Liver (tissue), 9 donors: ENCODE results near the gene METTL2B. TPM values are rescaled to one million over a fixed set of nuclear protein-coding genes. Genes with fewer than 3 reads are reported as not detected.

Experiments used
- DNase-seq: peaks from one replicate; pipeline ENCODE4 v3.0.0-alpha.2; 2017; ENCODE audit warnings: low spot score
- H3K27ac ChIP-seq, 2 donors: one replicate each; pipeline ENCODE4 v1.7.0; 2013; ENCODE audit warnings: inconsistent platforms in 2 of 2, low read length in 2 of 2, control low read depth in 1 of 2, low read depth in 1 of 2, mild to moderate bottlenecking in 1 of 2
- H3K27me3 ChIP-seq, 4 donors: one replicate each; pipeline versions ENCODE4 v1.6.1 to v1.7.0; 2013; ENCODE audit warnings: low read length in 3 of 4, inconsistent platforms in 1 of 4, mild to moderate bottlenecking in 1 of 4, moderate library complexity in 1 of 4; ENCODE audit not compliant: control insufficient read depth in 4 of 4, insufficient read depth in 4 of 4
- H3K36me3 ChIP-seq, 4 donors: one replicate each; pipeline versions ENCODE4 v1.6.1 to v1.7.0; 2013; ENCODE audit warnings: low read length in 3 of 4, mild to moderate bottlenecking in 3 of 4, low read depth in 1 of 4, moderate library complexity in 1 of 4; ENCODE audit not compliant: control insufficient read depth in 4 of 4, insufficient read depth in 3 of 4
- H3K4me1 ChIP-seq, 4 donors: one replicate each; pipeline versions ENCODE4 v1.6.1 to v1.7.0; 2013; ENCODE audit warnings: low read length in 3 of 4, mild to moderate bottlenecking in 3 of 4, moderate library complexity in 1 of 4; ENCODE audit not compliant: control insufficient read depth in 4 of 4, insufficient read depth in 4 of 4
- H3K4me3 ChIP-seq, 3 donors: one replicate each; pipeline versions ENCODE4 v1.6.1 to v1.7.0; 2013; ENCODE audit warnings: low read length in 3 of 3, control low read depth in 1 of 3, low read depth in 1 of 3, mild to moderate bottlenecking in 1 of 3
- H3K9ac ChIP-seq, 2 donors: one replicate each; pipeline ENCODE4 v1.7.0; 2013; ENCODE audit warnings: low read length in 2 of 2, mild to moderate bottlenecking in 2 of 2, moderate library complexity in 2 of 2, control low read depth in 1 of 2, low read depth in 1 of 2
- H3K9me3 ChIP-seq, 4 donors: one replicate each; pipeline versions ENCODE4 v1.6.1 to v1.7.0; 2013; ENCODE audit warnings: low read length in 3 of 4; ENCODE audit not compliant: control insufficient read depth in 4 of 4
- CTCF ChIP-seq: fragments of 150-350 bp; IDR thresholded peaks from 2 replicates; pipeline ENCODE4 v1.5.1; 2017; ENCODE audit warnings: improper control_type of control experiment, low read depth, low read length; ENCODE audit not compliant: missing input control
- EGR1 ChIP-seq, 2 donors: IDR thresholded peaks; 2 replicates each; pipeline ENCODE4 v1.6.1; 2016 to 2018; ENCODE audit warnings: antibody characterized with exemption in 2 of 2, low read depth in 2 of 2
- FOXA1 ChIP-seq: IDR thresholded peaks from 2 replicates; pipeline ENCODE4 v1.6.1; 2016; ENCODE audit warnings: antibody characterized with exemption
- FOXA2 ChIP-seq: IDR thresholded peaks from 2 replicates; pipeline ENCODE4 v1.6.1; 2016; ENCODE audit warnings: antibody characterized with exemption
- GABPA ChIP-seq, 2 donors: IDR thresholded peaks in 1 of 2; conservative IDR thresholded peaks in 1 of 2; 2 replicates each; pipeline ENCODE4 v1.6.1; 2016; ENCODE audit warnings: antibody characterized with exemption in 2 of 2, mild to moderate bottlenecking in 1 of 2, moderate library complexity in 1 of 2
- HNF4A ChIP-seq, 2 donors: conservative IDR thresholded peaks; 2 replicates each; pipeline ENCODE4 v1.6.1; 2016; ENCODE audit warnings: antibody characterized with exemption in 2 of 2, mild to moderate bottlenecking in 2 of 2
- HNF4G ChIP-seq: IDR thresholded peaks from 2 replicates; pipeline ENCODE4 v1.6.1; 2016; ENCODE audit warnings: antibody characterized with exemption
- JUND ChIP-seq, 2 donors: IDR thresholded peaks; 2 replicates each; pipeline ENCODE4 v1.6.1; 2016; ENCODE audit warnings: antibody characterized with exemption in 2 of 2
- MAX ChIP-seq: IDR thresholded peaks from 2 replicates; pipeline ENCODE4 v1.6.1; 2016; ENCODE audit warnings: antibody characterized with exemption
- NR2F2 ChIP-seq: IDR thresholded peaks from 2 replicates; pipeline ENCODE4 v1.6.1; 2016; ENCODE audit warnings: antibody characterized with exemption
- RAD21 ChIP-seq, 2 donors: IDR thresholded peaks; 2 replicates each; pipeline ENCODE4 v1.6.1; 2016; ENCODE audit warnings: antibody characterized with exemption in 2 of 2, mild to moderate bottlenecking in 2 of 2
- RXRA ChIP-seq, 2 donors: IDR thresholded peaks; 2 replicates each; pipeline ENCODE4 v1.6.1; 2017 to 2018; ENCODE audit warnings: antibody characterized with exemption in 2 of 2, mild to moderate bottlenecking in 1 of 2
- SP1 ChIP-seq: IDR thresholded peaks from 2 replicates; pipeline ENCODE4 v1.6.1; 2018; ENCODE audit warnings: antibody characterized with exemption, mild to moderate bottlenecking
- TAF1 ChIP-seq: conservative IDR thresholded peaks from 2 replicates; pipeline ENCODE4 v1.6.1; 2016; ENCODE audit warnings: antibody characterized with exemption, mild to moderate bottlenecking
- YY1 ChIP-seq: IDR thresholded peaks from 2 replicates; pipeline ENCODE4 v1.6.1; 2016; ENCODE audit warnings: antibody characterized with exemption, mild to moderate bottlenecking
- ZBTB33 ChIP-seq: IDR thresholded peaks from 2 replicates; pipeline ENCODE4 v1.6.1; 2016; ENCODE audit warnings: antibody characterized with exemption
- WGBS: extraction: QIAGEN DNeasy Blood & Tissue Kit; methylation state at CpG from one replicate; pipeline ENCODE4 v1.1.7; 2013; 5-methylcytosine and 5-hydroxymethylcytosine counted together
- polyA plus RNA-seq, 2 donors: library from polyadenylated mRNA; stranded (reverse) in 1 of 2; unstranded in 1 of 2; fragments of 200-250 nt in 1 of 2; fragments of >200 nt in 1 of 2; fragmentation: Nextera tagmentation in 1 of 2; extraction: Ambion mirVana in 1 of 2; gene quantifications; one replicate each; pipeline versions ENCODE4 v1.2.1 to v1.2.3, GENCODE V29; 2013 to 2015
- total RNA-seq, 2 donors: library from RNA; depleted of rRNA; stranded (reverse); fragments of >200 nt; gene quantifications; one replicate each; pipeline ENCODE4 v1.2.3, GENCODE V29; 2014
- TF ChIP-seq, protein P1 (sequence below): IDR thresholded peaks from 2 replicates; pipeline ENCODE4 v1.6.1; 2016; ENCODE audit warnings: antibody characterized with exemption
- donor health status: healthy.
- donor health status: healthy.
- donor health status: healthy.
- donor health status: healthy.
- donor health status: healthy.

METTL2B gene
- total and polyA plus RNA-seq, 4 donors = 6.8 to 20.7 (median 12.1) TPM

DNA sequence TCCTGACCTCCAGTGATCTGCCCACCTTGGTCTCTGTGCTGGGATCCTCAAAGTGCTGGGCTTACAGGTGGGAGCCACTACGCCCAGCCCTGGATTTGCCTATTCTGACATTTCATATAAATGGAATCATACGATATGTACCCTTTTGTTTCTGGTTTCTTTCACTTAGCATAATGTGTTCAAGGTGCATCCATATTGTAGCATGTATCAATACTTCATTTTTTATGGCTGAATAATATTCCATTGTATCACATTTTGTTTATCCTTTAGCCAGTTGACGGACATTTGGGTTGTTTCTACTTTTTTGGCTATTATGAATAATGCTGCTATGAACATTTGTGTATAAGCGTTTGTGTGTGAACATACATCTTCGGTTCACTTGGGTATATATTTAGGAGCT is 25.6 kb upstream of the METTL2B start:
- WGBS = 94% methylated on average over 5 of the region's 5 CpGs
- H3K4me3 ChIP-seq = no peak overlapping the region
- no peak overlapping the region for H3K27ac ChIP-seq
- no peaks in the 10 kb centered on the region for H3K9me3 ChIP-seq
- TF ChIP-seq RXRA (IDR thresholded peaks at IDR 0.05) = no peak
- TF ChIP-seq JUND (IDR thresholded peaks at IDR 0.05) = no peak
- TF ChIP-seq HNF4A (conservative IDR thresholded peaks at IDR 0.05) = no peak
- TF ChIP-seq EGR1 (IDR thresholded peaks at IDR 0.05; ENCODE audit: low read depth in 2 of 2) = no peak
- no peak for TF ChIP-seq NR2F2
- TF ChIP-seq CTCF = no peak
- no peak for TF ChIP-seq YY1
- no peak for TF ChIP-seq FOXA2
- no peak for TF ChIP-seq TAF1
- no peak for TF ChIP-seq MAX
- TF ChIP-seq HNF4G = no peak
- no peak for TF ChIP-seq RAD21 (IDR thresholded peaks at IDR 0.05)
- no peak for TF ChIP-seq ZBTB33
- TF ChIP-seq FOXA1 = no peak
- TF ChIP-seq, protein P1, sequence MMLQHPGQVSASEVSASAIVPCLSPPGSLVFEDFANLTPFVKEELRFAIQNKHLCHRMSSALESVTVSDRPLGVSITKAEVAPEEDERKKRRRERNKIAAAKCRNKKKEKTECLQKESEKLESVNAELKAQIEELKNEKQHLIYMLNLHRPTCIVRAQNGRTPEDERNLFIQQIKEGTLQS = no peak
- no peak for TF ChIP-seq GABPA (IDR thresholded peaks at IDR 0.05 in 1 of 2, conservative IDR thresholded peaks at IDR 0.05 in 1 of 2)
- H3K9ac ChIP-seq = no peak overlapping the region
- no peaks in the 10 kb centered on the region for H3K27me3 ChIP-seq
- no peaks in the 10 kb centered on the region for H3K36me3 ChIP-seq
- DNase-seq = no peak
- H3K4me1 ChIP-seq = peaks cover 4 to 20% (median 6%) of the 10 kb centered on the region in 4 donors

DNA sequence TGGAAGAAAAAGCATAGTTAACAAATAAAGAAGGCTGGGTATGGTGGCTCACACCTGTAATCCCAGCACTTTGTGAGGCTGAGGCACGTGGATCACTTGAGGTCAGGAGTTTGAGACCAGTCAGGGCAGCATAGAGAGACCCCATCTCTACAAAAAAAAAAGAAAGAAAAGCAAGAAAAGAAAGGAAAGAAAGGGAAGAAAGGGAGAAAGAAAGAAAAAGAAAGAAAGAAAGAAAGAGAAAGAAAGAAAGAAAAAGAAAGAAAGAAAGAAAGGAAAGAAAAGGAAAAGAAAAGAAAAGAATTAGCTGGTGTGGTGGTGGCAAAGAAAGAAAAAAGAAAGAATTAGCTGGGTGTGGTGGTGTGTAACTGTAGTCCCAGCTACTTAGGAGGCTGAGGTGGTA is 24.0 kb upstream of the METTL2B start:
- Histone ChIP-seq H3K27me3 (no peaks in the 10 kb centered on the region), H3K27ac (no peak overlapping the region), H3K4me3 (no peak overlapping the region), H3K36me3 (no peaks in the 10 kb centered on the region), H3K9me3 (no peaks in the 10 kb centered on the region), H3K4me1 (peaks cover 4 to 26% (median 11%) of the 10 kb centered on the region in 4 donors), H3K9ac (no peak overlapping the region)
- TF ChIP-seq YY1 = no peak
- no peak for TF ChIP-seq NR2F2
- no peak for TF ChIP-seq EGR1 (IDR thresholded peaks at IDR 0.05; ENCODE audit: low read depth in 2 of 2)
- TF ChIP-seq RXRA (IDR thresholded peaks at IDR 0.05) = no peak
- TF ChIP-seq CTCF = no peak
- TF ChIP-seq FOXA2 = no peak
- TF ChIP-seq, protein P1 = no peak
- TF ChIP-seq JUND (IDR thresholded peaks at IDR 0.05) = no peak
- TF ChIP-seq SP1 = no peak
- TF ChIP-seq FOXA1 = no peak
- no peak for TF ChIP-seq HNF4A (conservative IDR thresholded peaks at IDR 0.05)
- WGBS = 81% methylated on average over 1 of the region's 1 CpG
- no peak for DNase-seq
